Measurements from ENCODE around the gene YPEL1.

YPEL1 gene

DNA sequence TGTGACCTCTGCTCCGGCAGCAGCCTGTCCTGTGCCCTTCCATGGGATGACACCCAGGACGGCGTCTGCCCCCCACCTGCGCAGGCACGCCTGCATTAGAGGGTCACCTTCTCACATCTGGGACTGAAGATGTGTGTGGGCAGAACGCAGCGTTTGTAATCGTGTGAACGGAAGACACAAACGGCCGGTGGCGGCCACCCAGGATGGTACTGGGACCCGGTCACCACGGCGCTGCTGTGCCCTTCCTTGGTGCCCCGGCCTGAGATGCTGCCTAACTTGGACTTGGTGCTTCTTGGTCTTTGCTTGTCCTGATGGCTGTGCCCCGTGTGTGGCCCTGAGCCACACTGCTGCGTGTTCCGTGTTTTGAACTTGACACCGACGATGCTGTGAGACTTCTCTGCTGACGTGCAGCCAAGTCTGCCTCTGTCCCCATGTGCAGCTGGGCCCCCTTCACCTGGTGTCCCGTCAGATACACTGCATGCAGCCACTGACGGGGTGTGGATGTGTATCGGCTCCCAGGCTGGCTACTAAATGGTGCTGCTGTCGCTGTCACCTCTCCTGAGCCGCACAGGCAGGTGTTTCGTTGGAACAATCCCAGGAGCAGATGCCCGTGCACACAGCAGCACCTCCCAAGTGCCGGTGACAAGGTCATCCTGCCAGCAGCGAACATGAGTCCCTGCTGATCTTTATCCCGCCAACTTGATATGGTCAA is 21.4 kb downstream of the YPEL1 start:
- H3K79me2 ChIP-seq (ENCODE audit: insufficient read depth, low read length): no peaks in the 10 kb centered on the region; the same call in 1 of the 2 replicates
- peaks cover 17% of the 10 kb centered on the region; the same call in 1 of the 2 replicates for H3K36me3 ChIP-seq (ENCODE audit: insufficient read depth, low read length)
- H3K9ac ChIP-seq (ENCODE audit: low read depth, low read length, poor library complexity, severe bottlenecking): no peak overlapping the region
- no peaks in the 10 kb centered on the region for H3K9me3 ChIP-seq (ENCODE audit: insufficient read depth, low read depth, low read length)
- no peaks in the 10 kb centered on the region for H3F3A ChIP-seq (ENCODE audit: low read depth)
- no peak overlapping the region for H2AFZ ChIP-seq (ENCODE audit: low read length)
- no peaks in the 10 kb centered on the region for H3K27me3 ChIP-seq (ENCODE audit: insufficient read depth, low read length, poor library complexity, severe bottlenecking)
- H3K4me2 ChIP-seq (ENCODE audit: low read depth, low read length, poor library complexity, severe bottlenecking): no peak overlapping the region
- TF ChIP-seq, protein P1, sequence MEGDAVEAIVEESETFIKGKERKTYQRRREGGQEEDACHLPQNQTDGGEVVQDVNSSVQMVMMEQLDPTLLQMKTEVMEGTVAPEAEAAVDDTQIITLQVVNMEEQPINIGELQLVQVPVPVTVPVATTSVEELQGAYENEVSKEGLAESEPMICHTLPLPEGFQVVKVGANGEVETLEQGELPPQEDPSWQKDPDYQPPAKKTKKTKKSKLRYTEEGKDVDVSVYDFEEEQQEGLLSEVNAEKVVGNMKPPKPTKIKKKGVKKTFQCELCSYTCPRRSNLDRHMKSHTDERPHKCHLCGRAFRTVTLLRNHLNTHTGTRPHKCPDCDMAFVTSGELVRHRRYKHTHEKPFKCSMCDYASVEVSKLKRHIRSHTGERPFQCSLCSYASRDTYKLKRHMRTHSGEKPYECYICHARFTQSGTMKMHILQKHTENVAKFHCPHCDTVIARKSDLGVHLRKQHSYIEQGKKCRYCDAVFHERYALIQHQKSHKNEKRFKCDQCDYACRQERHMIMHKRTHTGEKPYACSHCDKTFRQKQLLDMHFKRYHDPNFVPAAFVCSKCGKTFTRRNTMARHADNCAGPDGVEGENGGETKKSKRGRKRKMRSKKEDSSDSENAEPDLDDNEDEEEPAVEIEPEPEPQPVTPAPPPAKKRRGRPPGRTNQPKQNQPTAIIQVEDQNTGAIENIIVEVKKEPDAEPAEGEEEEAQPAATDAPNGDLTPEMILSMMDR (conservative IDR thresholded peaks at IDR 0.05; ENCODE audit: low read length): no peak
- H3K4me3 ChIP-seq (ENCODE audit: low read length, poor library complexity, severe bottlenecking): no peak overlapping the region
- H3K4me1 ChIP-seq (ENCODE audit: insufficient read depth, low read length, poor library complexity, severe bottlenecking): no peaks in the 10 kb centered on the region
- H4K20me1 ChIP-seq (ENCODE audit: insufficient read depth, low read length, poor library complexity, severe bottlenecking): no peaks in the 10 kb centered on the region
- H3K9me2 ChIP-seq (replicated peaks; ENCODE audit: low read depth, low read length): no peaks in the 10 kb centered on the region

DNA sequence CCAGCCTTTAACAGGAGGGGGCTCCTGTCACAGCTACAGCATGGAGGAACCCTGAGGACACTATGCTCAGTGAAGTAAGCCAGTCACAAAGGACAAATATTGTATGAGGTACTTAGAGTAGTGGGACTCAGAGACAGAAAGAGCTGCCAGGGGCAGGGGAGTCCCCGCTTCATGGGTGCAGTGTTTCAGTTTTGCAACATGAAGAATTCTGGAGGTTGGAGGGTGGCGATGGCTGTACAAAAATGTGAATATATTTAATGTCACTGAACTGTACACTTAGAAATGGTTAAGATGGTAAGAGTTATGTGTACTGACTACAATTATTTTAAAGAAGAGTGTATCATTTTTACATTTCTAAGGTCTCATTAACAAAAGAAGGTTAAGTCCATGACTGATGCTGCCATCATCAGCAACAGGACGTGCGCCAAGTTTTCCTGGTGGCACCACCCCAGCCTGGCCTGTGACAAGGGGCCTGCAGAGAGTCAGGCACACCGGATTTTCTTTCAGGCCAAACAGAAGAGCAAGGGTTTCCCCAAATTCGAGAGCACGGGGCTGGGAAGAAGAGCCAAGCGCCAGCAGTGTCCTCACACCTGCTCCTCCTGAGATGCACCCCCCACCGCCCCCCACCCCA is 22.1 kb downstream of the YPEL1 start:
- no peaks in the 10 kb centered on the region for H3K9me3 ChIP-seq (ENCODE audit: insufficient read depth, low read depth, low read length)
- no peaks in the 10 kb centered on the region for H3K4me1 ChIP-seq (ENCODE audit: insufficient read depth, low read length, poor library complexity, severe bottlenecking)
- TF ChIP-seq, protein P1 (conservative IDR thresholded peaks at IDR 0.05; ENCODE audit: low read length): 0 out of 2 replicates have a peak, but pooled peaks have one; percentile 0
- TF ChIP-seq EZH2phosphoT487 (IDR thresholded peaks at IDR 0.05; ENCODE audit: borderline replicate concordance): no peak
- H3K4me2 ChIP-seq (ENCODE audit: low read depth, low read length, poor library complexity, severe bottlenecking): no peak overlapping the region
- H3F3A ChIP-seq (ENCODE audit: low read depth): no peaks in the 10 kb centered on the region
- peaks cover 21% of the 10 kb centered on the region; the same call in 1 of the 2 replicates for H3K36me3 ChIP-seq (ENCODE audit: insufficient read depth, low read length)
- no peaks in the 10 kb centered on the region; the same call in 1 of the 2 replicates for H3K79me2 ChIP-seq (ENCODE audit: insufficient read depth, low read length)
- no peak overlapping the region for H3K9ac ChIP-seq (ENCODE audit: low read depth, low read length, poor library complexity, severe bottlenecking)
- no peak overlapping the region for H2AFZ ChIP-seq (ENCODE audit: low read length)
- H3K4me3 ChIP-seq (ENCODE audit: low read length, poor library complexity, severe bottlenecking): no peak overlapping the region
- no peaks in the 10 kb centered on the region for H3K27me3 ChIP-seq (ENCODE audit: insufficient read depth, low read length, poor library complexity, severe bottlenecking)
- no peaks in the 10 kb centered on the region for H4K20me1 ChIP-seq (ENCODE audit: insufficient read depth, low read length, poor library complexity, severe bottlenecking)
- no peaks in the 10 kb centered on the region for H3K9me2 ChIP-seq (replicated peaks; ENCODE audit: low read depth, low read length)

- H3K4me2 ChIP-seq (ENCODE audit: low read depth, low read length, poor library complexity, severe bottlenecking): no peak overlapping the region
- no peaks in the 10 kb centered on the region for H3K9me2 ChIP-seq (replicated peaks; ENCODE audit: low read depth, low read length)
- no peaks in the 10 kb centered on the region for H3K4me1 ChIP-seq (ENCODE audit: insufficient read depth, low read length, poor library complexity, severe bottlenecking)
- H3F3A ChIP-seq (ENCODE audit: low read depth): no peaks in the 10 kb centered on the region
- H3K4me3 ChIP-seq (ENCODE audit: low read length, poor library complexity, severe bottlenecking): no peak overlapping the region
- TF ChIP-seq EZH2phosphoT487 (IDR thresholded peaks at IDR 0.05; ENCODE audit: borderline replicate concordance): no peak
- TF ChIP-seq, protein P1 (conservative IDR thresholded peaks at IDR 0.05; ENCODE audit: low read length): peak; percentile 74
- H3K9ac ChIP-seq (ENCODE audit: low read depth, low read length, poor library complexity, severe bottlenecking): no peak overlapping the region
- no peaks in the 10 kb centered on the region for H4K20me1 ChIP-seq (ENCODE audit: insufficient read depth, low read length, poor library complexity, severe bottlenecking)
- H3K9me3 ChIP-seq (ENCODE audit: insufficient read depth, low read depth, low read length): no peaks in the 10 kb centered on the region
- peaks cover 23% of the 10 kb centered on the region; the same call in 1 of the 2 replicates for H3K36me3 ChIP-seq (ENCODE audit: insufficient read depth, low read length)
- H2AFZ ChIP-seq (ENCODE audit: low read length): no peak overlapping the region
- no peaks in the 10 kb centered on the region for H3K79me2 ChIP-seq (ENCODE audit: insufficient read depth, low read length)
- H3K27me3 ChIP-seq (ENCODE audit: insufficient read depth, low read length, poor library complexity, severe bottlenecking): no peaks in the 10 kb centered on the region
These were observed 22.7 kb downstream of the YPEL1 start for GRCh38 chr22:21712751-21713427.

Measured in Loucy (cell line).